Measurements from ENCODE around the gene TMPRSS11D.

GRCh38 chr4:67927251-67927650, 43.4 kb upstream of the TMPRSS11D start:
- no peak for TF ChIP-seq CTCF (conservative IDR thresholded peaks at IDR 0.05 in 1 of 2, IDR thresholded peaks at IDR 0.05 in 1 of 2; ENCODE audit: low read depth in 1 of 2, low read length in 2 of 2)
- no peak for TF ChIP-seq EZH2 (IDR thresholded peaks at IDR 0.05; ENCODE audit: low read length, missing control alignments)
